H1 (cell line): ENCODE data around the gene TCF25. TPM values are rescaled to one million over a fixed set of nuclear protein-coding genes. Genes with fewer than 3 reads are reported as not detected.

ENCODE experiments used
- CTCF ChIA-PET: fragments of 300-600 bp; sonication (Branson Sonifier 250); formaldehyde crosslinking; loops from one replicate; lab custom pipeline; 2021; ENCODE audit not compliant: partially characterized antibody; lab: Charles Lee
- POLR2A ChIA-PET: fragments of 300-600 bp; sonication (Branson Sonifier 250); formaldehyde crosslinking; loops from one replicate; lab custom pipeline; 2021; ENCODE audit warnings: inconsistent platforms; ENCODE audit not compliant: partially characterized antibody; lab: Charles Lee
- DNase-seq, 2 experiments: peaks; one replicate each; pipeline versions ENCODE4 v3.0.0 to v3.0.0-alpha.2; 2010 to 2022; ENCODE audit warnings: low spot score in 2 of 2, low read depth in 1 of 2, mixed read lengths in 1 of 2
- FAIRE-seq: peaks from 2 replicates; lab custom pipeline; 2011; peaks lifted over from hg19 to GRCh38; lab: Jason Lieb, UNC
- H2AFZ ChIP-seq: 2 replicates; pipeline ENCODE4 v1.8.1; 2012; ENCODE audit warnings: low read length, inconsistent platforms
- H2AK5ac ChIP-seq: 2 replicates; pipeline ENCODE4 v1.6.1; 2013; ENCODE audit warnings: low read depth, low read length
- H2BK120ac ChIP-seq: replicated peaks from 2 replicates; pipeline ENCODE3; 2013; ENCODE audit warnings: low read depth, low read length, inconsistent platforms
- H2BK12ac ChIP-seq: 2 replicates; pipeline ENCODE4 v1.6.1; 2013; ENCODE audit warnings: low read depth, low read length
- H2BK15ac ChIP-seq: 2 replicates; pipeline ENCODE4 v1.6.1; 2013; ENCODE audit warnings: low read length
- H2BK20ac ChIP-seq: 2 replicates; pipeline ENCODE4 v1.6.1; 2013; ENCODE audit warnings: low read length
- H2BK5ac ChIP-seq: 2 replicates; pipeline ENCODE4 v1.6.1; 2013; ENCODE audit warnings: low read depth, low read length
- H3K14ac ChIP-seq: 2 replicates; pipeline ENCODE4 v1.6.1; 2013; ENCODE audit warnings: inconsistent platforms; ENCODE audit not compliant: insufficient read length
- H3K18ac ChIP-seq: 2 replicates; pipeline ENCODE4 v1.6.1; 2013; ENCODE audit warnings: low read length; ENCODE audit errors: extremely low read depth
- H3K23ac ChIP-seq: 2 replicates; pipeline ENCODE4 v1.6.1; 2013; ENCODE audit warnings: inconsistent platforms; ENCODE audit not compliant: insufficient read length
- H3K23me2 ChIP-seq: 2 replicates; pipeline ENCODE4 v1.6.1; 2013; ENCODE audit warnings: low read depth, low read length
- H3K27ac ChIP-seq: 2 replicates; pipeline ENCODE4 v1.6.1; 2011; ENCODE audit warnings: low read depth, low read length, inconsistent platforms
- H3K27me3 ChIP-seq, 4 experiments: replicated peaks in 1 of 4; 1 replicate in 1 of 4; 2 replicates in 3 of 4; pipeline versions ENCODE4 v1.6.1 to v1.8.1; 2011 to 2013; ENCODE audit warnings: low read length in 3 of 4, mild to moderate bottlenecking in 3 of 4, inconsistent platforms in 2 of 4, mixed read lengths in 2 of 4, moderate library complexity in 1 of 4; ENCODE audit not compliant: control insufficient read depth in 3 of 4, insufficient read depth in 3 of 4; ENCODE audit errors: extremely low read depth in 1 of 4
- H3K36me3 ChIP-seq, 4 experiments: 2 replicates each; pipeline versions ENCODE4 v1.6.1 to v1.8.1; 2011 to 2013; ENCODE audit warnings: mild to moderate bottlenecking in 4 of 4, low read length in 3 of 4, moderate library complexity in 2 of 4, control low read depth in 1 of 4, inconsistent platforms in 1 of 4; ENCODE audit not compliant: insufficient read depth in 4 of 4, control insufficient read depth in 2 of 4
- H3K4ac ChIP-seq: replicated peaks from 2 replicates; pipeline ENCODE3; 2013; ENCODE audit warnings: low read length, low read depth, mixed read lengths, inconsistent platforms; ENCODE audit not compliant: insufficient read length
- H3K4me1 ChIP-seq, 4 experiments: replicated peaks in 1 of 4; 1 replicate in 1 of 4; 2 replicates in 3 of 4; pipeline versions ENCODE4 v1.6.1 to v1.8.1; 2011 to 2013; ENCODE audit warnings: low read length in 3 of 4, inconsistent platforms in 2 of 4, mixed read lengths in 1 of 4; ENCODE audit not compliant: insufficient read depth in 4 of 4, control insufficient read depth in 3 of 4
- H3K4me2 ChIP-seq, 2 experiments: 2 replicates each; pipeline versions ENCODE4 v1.6.1 to v1.8.1; 2011 to 2013; ENCODE audit warnings: low read depth in 2 of 2, low read length in 2 of 2, control low read depth in 1 of 2, inconsistent platforms in 1 of 2, mild to moderate bottlenecking in 1 of 2; ENCODE audit not compliant: insufficient read depth in 1 of 2
- H3K4me3 ChIP-seq, 4 experiments: fragments of 200-600, 300-600 bp in 1 of 4; sonication (generic), shearing (Covaris generic), sonication (Bioruptor Twin) in 1 of 4; 2 replicates each; pipeline versions ENCODE4 v1.5.1 to v1.8.1; 2011 to 2016; ENCODE audit warnings: low read length in 4 of 4, low read depth in 3 of 4, control low read depth in 2 of 4, inconsistent platforms in 2 of 4, mild to moderate bottlenecking in 2 of 4, mixed read lengths in 1 of 4, moderate library complexity in 1 of 4; ENCODE audit not compliant: insufficient read depth in 2 of 4; ENCODE audit errors: extremely low read depth in 1 of 4
- H3K56ac ChIP-seq: replicated peaks from 2 replicates; pipeline ENCODE3; 2013; ENCODE audit warnings: low read depth, mild to moderate bottlenecking, mixed read lengths, low read length, inconsistent platforms; ENCODE audit not compliant: insufficient read length
- H3K79me1 ChIP-seq: 2 replicates; pipeline ENCODE4 v1.6.1; 2013; ENCODE audit warnings: low read depth, low read length, control low read depth
- H3K79me2 ChIP-seq, 2 experiments: 2 replicates each; pipeline versions ENCODE4 v1.6.1 to v1.8.1; 2012 to 2013; ENCODE audit warnings: low read length in 2 of 2, mild to moderate bottlenecking in 2 of 2, inconsistent platforms in 1 of 2; ENCODE audit not compliant: insufficient read depth in 2 of 2, control insufficient read depth in 1 of 2
- H3K9ac ChIP-seq, 4 experiments: replicated peaks in 1 of 4; 1 replicate in 1 of 4; 2 replicates in 3 of 4; pipeline versions ENCODE4 v1.6.1 to v1.8.1; 2011 to 2013; ENCODE audit warnings: low read depth in 3 of 4, low read length in 3 of 4, control low read depth in 2 of 4, mild to moderate bottlenecking in 2 of 4, moderate library complexity in 2 of 4, inconsistent platforms in 1 of 4; ENCODE audit errors: extremely low read depth in 1 of 4
- H3K9me3 ChIP-seq, 2 experiments: 2 replicates each; pipeline versions ENCODE4 v1.6.1 to v1.8.1; 2012 to 2013; ENCODE audit warnings: mild to moderate bottlenecking in 2 of 2, moderate library complexity in 2 of 2, control low read depth in 1 of 2, inconsistent platforms in 1 of 2, low read depth in 1 of 2, low read length in 1 of 2, mixed read lengths in 1 of 2; ENCODE audit not compliant: insufficient read depth in 2 of 2
- H4K20me1 ChIP-seq, 2 experiments: replicated peaks in 1 of 2; 2 replicates each; pipeline versions ENCODE3 to v1.8.1; 2011 to 2013; ENCODE audit warnings: inconsistent platforms in 2 of 2, low read length in 2 of 2, mild to moderate bottlenecking in 1 of 2; ENCODE audit not compliant: insufficient read depth in 2 of 2, control insufficient read depth in 1 of 2
- H4K5ac ChIP-seq: 2 replicates; pipeline ENCODE4 v1.6.1; 2013; ENCODE audit warnings: low read length, low read depth, mixed read lengths, inconsistent platforms; ENCODE audit not compliant: insufficient read length
- H4K8ac ChIP-seq: 2 replicates; pipeline ENCODE4 v1.8.0; 2013; ENCODE audit warnings: mild to moderate bottlenecking, moderate library complexity, low read length, inconsistent platforms; ENCODE audit not compliant: insufficient read depth; ENCODE audit errors: extremely low read depth
- H4K91ac ChIP-seq: replicated peaks from 2 replicates; pipeline ENCODE3; 2013; ENCODE audit warnings: low read length, mixed read lengths, inconsistent platforms; ENCODE audit not compliant: insufficient read length
- ASH2L ChIP-seq: fragments of 200-600, 300-600 bp; sonication (generic); IDR thresholded peaks from one replicate; pipeline ENCODE4 v1.7.1; 2017; ENCODE audit warnings: low read length
- CREB1 ChIP-seq: IDR thresholded peaks from 2 replicates; pipeline ENCODE4 v1.6.1; 2012; ENCODE audit warnings: inconsistent platforms
- EGR1 ChIP-seq: IDR thresholded peaks from 2 replicates; pipeline ENCODE4 v1.6.1; 2011; ENCODE audit warnings: low read depth, low read length, borderline replicate concordance
- GABPA ChIP-seq: IDR thresholded peaks from 2 replicates; pipeline ENCODE4 v1.6.1; 2011; ENCODE audit warnings: mild to moderate bottlenecking, low read length, moderate library complexity, borderline replicate concordance; ENCODE audit not compliant: insufficient read depth
- JUND ChIP-seq: IDR thresholded peaks from 2 replicates; pipeline ENCODE4 v1.6.1; 2011; ENCODE audit warnings: mild to moderate bottlenecking, improper control_type of control experiment, low read length
- SP2 ChIP-seq: IDR thresholded peaks from 2 replicates; pipeline ENCODE4 v1.6.1; 2012; ENCODE audit warnings: mild to moderate bottlenecking, low read length, inconsistent platforms
- WGBS, 2 experiments: shearing (Covaris generic) in 1 of 2; methylation state at CpG; one replicate each; pipeline versions ENCODE4 v1.1.6 to v1.1.7; 2013 to 2015; ENCODE audit warnings: low lambda C conversion rate in 2 of 2, mixed read lengths in 2 of 2, inconsistent platforms in 1 of 2, low coverage in 1 of 2, missing lambda C conversion rate in 1 of 2; ENCODE audit not compliant: insufficient replicate concordance in 2 of 2, insufficient coverage in 1 of 2, insufficient read length in 1 of 2; ENCODE audit errors: extremely low coverage in 1 of 2, missing lambda C conversion rate in 1 of 2; 5-methylcytosine and 5-hydroxymethylcytosine counted together
- polyA plus RNA-seq, 7 experiments: library from polyadenylated mRNA; depleted of rRNA in 3 of 7; stranded (reverse) in 5 of 7; unstranded in 2 of 7; fragments of >200 nt in 5 of 7; fragments of 200-250 nt in 2 of 7; gene quantifications; 1 replicate in 5 of 7; 2 replicates in 1 of 7; 4 replicates in 1 of 7; pipeline versions ENCODE4 v1.2.1 to v1.2.3, GENCODE V29; 2011 to 2013; ENCODE audit warnings: missing spikeins in 2 of 7, mixed read lengths in 2 of 7
- total RNA-seq: library from RNA; stranded (reverse); fragmentation: NEBNext Ultra II Directional; extraction: Animal tissue kit (Norgen Biotek cat#: 25700); gene quantifications from 2 replicates; pipeline ENCODE4 v1.2.1, GENCODE V29; 2021
- TF ChIP-seq, protein P1 (sequence below): IDR thresholded peaks from 2 replicates; pipeline ENCODE4 v1.6.1; 2012; ENCODE audit warnings: inconsistent platforms

The TCF25 gene
- total and polyA plus RNA-seq, 2 of the 8 experiments (the other 6 are each of a cell fraction or from before 2014, with no cell fraction given) = 78.1 to 102 TPM

DNA sequence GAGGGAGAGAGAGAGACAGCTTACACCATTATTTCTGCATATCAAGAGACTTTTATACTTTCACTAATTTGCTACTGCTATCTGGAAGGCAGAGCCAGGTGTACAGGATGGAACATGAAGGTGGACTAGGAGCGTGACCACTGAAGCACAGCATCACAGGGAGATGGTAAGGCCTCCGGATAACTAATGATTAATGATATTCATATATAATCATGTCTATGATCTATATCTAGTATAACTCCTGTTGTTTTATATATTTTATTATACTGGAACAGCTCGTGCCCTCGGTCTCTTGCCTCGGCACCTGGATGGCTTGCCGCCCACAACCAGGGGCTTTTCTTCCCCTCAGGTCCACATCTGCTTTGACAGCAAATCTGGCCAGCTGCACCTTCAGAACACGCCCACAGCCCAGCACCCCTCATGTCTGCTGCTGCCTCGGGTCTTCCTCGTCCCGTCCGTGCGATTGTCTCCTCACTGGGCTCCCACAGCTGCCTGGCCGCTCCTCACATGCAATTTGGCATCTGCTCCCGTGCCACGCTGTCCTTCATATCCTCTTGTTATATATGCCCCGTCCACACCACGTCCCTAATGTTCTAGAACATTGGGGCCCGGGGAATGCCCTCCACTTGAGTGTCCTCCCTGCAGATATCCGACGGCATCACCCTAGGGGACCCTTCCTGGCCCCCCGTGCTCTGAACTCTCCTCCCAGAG lies 64.9 kb downstream of the TCF25 start:
- no peak overlapping the region for H3K4me2 ChIP-seq
- no peaks in the 10 kb centered on the region for H3K9me3 ChIP-seq
- H2BK15ac ChIP-seq = no peak overlapping the region
- no peak overlapping the region for H3K27ac ChIP-seq
- no peak overlapping the region for H4K91ac ChIP-seq
- H4K20me1 ChIP-seq = peaks cover 3 to 13% of the 10 kb centered on the region in 2 experiments
- H3K14ac ChIP-seq = no peak overlapping the region
- no peak overlapping the region for H3K9ac ChIP-seq
- H3K4ac ChIP-seq = no peak overlapping the region
- no peak overlapping the region for H2BK20ac ChIP-seq
- no peak overlapping the region for H3K56ac ChIP-seq
- H2BK120ac ChIP-seq = no peak overlapping the region
- no peak overlapping the region for H3K4me3 ChIP-seq
- no peaks in the 10 kb centered on the region for H3K4me1 ChIP-seq
- no peaks in the 10 kb centered on the region for H3K79me2 ChIP-seq
- TF ChIP-seq JUND = no peak
- no peak for TF ChIP-seq EGR1
- TF ChIP-seq, protein P1, sequence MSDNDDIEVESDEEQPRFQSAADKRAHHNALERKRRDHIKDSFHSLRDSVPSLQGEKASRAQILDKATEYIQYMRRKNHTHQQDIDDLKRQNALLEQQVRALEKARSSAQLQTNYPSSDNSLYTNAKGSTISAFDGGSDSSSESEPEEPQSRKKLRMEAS = no peak
- TF ChIP-seq ASH2L = no peak
- no peak for TF ChIP-seq GABPA
- TF ChIP-seq SP2 = no peak
- TF ChIP-seq CREB1 = no peak
- ChIA-PET POLR2A (interaction anchor here (0.7 to 3.6 kb wide), 4 partner anchors 9 to 16 kb away, joined by 3 to 16 read pairs (median 6); no protein-coding TSS in a partner anchor), CTCF (interaction anchor here (0.5 to 1.2 kb wide), 4 partner anchors 9 to 1274 kb away, joined by 3 to 8 read pairs (median 4); partner anchors contain the start of gene DEF8)
- H3K18ac ChIP-seq = no peak overlapping the region
- peaks cover 8 to 29% (median 19%) of the 10 kb centered on the region in 4 experiments; a peak in 6 of 8 replicates for H3K36me3 ChIP-seq
- no peak overlapping the region for H2AFZ ChIP-seq
- H4K5ac ChIP-seq = no peak overlapping the region
- no peak overlapping the region for H4K8ac ChIP-seq
- no peak overlapping the region for H3K23ac ChIP-seq
- H3K23me2 ChIP-seq = no peaks in the 10 kb centered on the region
- H2BK5ac ChIP-seq = no peak overlapping the region
- H3K27me3 ChIP-seq = no peaks in the 10 kb centered on the region
- DNase-seq = no peak
- FAIRE-seq = no peak
- no peaks in the 10 kb centered on the region; the same call in 1 of the 2 replicates for H3K79me1 ChIP-seq
- no peak overlapping the region for H2BK12ac ChIP-seq
- H2AK5ac ChIP-seq = no peak overlapping the region
- 92% methylated on average over 21 of the region's 21 CpGs; no CpG with 5 or more reads in 1 of the 2 experiments for WGBS, 2 experiments
